ENCODE data around the gene XPNPEP2. TPM values are rescaled to one million over a fixed set of nuclear protein-coding genes. Genes with fewer than 3 reads are reported as not detected.

XPNPEP2 gene
- total RNA-seq, 1 experiment from 2014 or later: not detected

DNA sequence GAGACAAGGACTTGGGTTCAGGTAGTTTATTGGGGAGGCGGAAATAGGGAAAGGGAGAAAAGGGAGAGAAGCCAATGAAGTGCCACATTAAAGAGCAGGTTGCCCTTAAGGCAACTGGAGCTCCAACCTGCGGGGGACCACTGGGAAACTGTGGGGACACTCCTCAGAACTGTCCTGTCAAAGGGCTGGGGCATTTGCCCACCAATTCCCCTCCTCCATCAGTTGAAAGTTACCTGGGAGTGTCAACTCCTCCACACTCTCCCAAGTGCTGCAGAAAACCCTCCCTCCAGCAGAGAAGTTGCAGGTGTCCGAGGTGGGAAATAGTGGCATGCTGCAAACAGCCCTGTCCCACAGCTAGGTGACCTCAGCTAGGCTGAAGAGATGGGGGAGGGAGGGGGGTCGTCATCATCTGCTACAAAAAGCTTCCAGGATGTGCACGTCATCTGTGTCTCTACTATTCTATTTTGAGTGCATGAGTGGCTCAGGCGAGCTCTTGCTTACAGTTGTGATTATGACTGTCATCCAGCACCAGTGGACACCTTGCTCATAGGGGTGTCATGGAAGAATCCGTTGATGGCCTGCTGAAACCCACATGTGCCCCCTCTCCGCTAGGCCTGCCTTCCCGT lies 41.5 kb upstream of the XPNPEP2 start:
- TF ChIP-seq POLR2AphosphoS5 (IDR thresholded peaks at IDR 0.05; ENCODE audit: low read depth, low read length): no peak
- no peak for TF ChIP-seq SIN3A (IDR thresholded peaks at IDR 0.05; ENCODE audit: borderline replicate concordance, insufficient read depth, low read depth, low read length)
- TF ChIP-seq, protein P1, sequence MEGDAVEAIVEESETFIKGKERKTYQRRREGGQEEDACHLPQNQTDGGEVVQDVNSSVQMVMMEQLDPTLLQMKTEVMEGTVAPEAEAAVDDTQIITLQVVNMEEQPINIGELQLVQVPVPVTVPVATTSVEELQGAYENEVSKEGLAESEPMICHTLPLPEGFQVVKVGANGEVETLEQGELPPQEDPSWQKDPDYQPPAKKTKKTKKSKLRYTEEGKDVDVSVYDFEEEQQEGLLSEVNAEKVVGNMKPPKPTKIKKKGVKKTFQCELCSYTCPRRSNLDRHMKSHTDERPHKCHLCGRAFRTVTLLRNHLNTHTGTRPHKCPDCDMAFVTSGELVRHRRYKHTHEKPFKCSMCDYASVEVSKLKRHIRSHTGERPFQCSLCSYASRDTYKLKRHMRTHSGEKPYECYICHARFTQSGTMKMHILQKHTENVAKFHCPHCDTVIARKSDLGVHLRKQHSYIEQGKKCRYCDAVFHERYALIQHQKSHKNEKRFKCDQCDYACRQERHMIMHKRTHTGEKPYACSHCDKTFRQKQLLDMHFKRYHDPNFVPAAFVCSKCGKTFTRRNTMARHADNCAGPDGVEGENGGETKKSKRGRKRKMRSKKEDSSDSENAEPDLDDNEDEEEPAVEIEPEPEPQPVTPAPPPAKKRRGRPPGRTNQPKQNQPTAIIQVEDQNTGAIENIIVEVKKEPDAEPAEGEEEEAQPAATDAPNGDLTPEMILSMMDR (IDR thresholded peaks at IDR 0.05): no peak
- TF ChIP-seq TCF7L2 (IDR thresholded peaks at IDR 0.05; ENCODE audit: low read depth, low read length): no peak
- TF ChIP-seq, protein P2, sequence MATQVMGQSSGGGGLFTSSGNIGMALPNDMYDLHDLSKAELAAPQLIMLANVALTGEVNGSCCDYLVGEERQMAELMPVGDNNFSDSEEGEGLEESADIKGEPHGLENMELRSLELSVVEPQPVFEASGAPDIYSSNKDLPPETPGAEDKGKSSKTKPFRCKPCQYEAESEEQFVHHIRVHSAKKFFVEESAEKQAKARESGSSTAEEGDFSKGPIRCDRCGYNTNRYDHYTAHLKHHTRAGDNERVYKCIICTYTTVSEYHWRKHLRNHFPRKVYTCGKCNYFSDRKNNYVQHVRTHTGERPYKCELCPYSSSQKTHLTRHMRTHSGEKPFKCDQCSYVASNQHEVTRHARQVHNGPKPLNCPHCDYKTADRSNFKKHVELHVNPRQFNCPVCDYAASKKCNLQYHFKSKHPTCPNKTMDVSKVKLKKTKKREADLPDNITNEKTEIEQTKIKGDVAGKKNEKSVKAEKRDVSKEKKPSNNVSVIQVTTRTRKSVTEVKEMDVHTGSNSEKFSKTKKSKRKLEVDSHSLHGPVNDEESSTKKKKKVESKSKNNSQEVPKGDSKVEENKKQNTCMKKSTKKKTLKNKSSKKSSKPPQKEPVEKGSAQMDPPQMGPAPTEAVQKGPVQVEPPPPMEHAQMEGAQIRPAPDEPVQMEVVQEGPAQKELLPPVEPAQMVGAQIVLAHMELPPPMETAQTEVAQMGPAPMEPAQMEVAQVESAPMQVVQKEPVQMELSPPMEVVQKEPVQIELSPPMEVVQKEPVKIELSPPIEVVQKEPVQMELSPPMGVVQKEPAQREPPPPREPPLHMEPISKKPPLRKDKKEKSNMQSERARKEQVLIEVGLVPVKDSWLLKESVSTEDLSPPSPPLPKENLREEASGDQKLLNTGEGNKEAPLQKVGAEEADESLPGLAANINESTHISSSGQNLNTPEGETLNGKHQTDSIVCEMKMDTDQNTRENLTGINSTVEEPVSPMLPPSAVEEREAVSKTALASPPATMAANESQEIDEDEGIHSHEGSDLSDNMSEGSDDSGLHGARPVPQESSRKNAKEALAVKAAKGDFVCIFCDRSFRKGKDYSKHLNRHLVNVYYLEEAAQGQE (IDR thresholded peaks at IDR 0.05; ENCODE audit: insufficient read depth in 1 of 2, low read depth in 2 of 2, low read length in 1 of 2): no peak
- in situ Hi-C loops (cut with HindIII; ENCODE audit: low pct_unique_long_range_greater_than_20kb, low sequenced_read_pairs): no loop called here
- POLR2A ChIA-PET: interaction anchor here (0.5 kb wide), 1 partner anchor 167 kb away, joined by 4 read pairs; no protein-coding TSS in a partner anchor
- Histone ChIP-seq H3K27me3 (ENCODE audit: control insufficient read depth, insufficient read depth, low read length) (no peaks in the 10 kb centered on the region), H3K36me3 (ENCODE audit: control insufficient read depth, insufficient read depth, low read length) (no peaks in the 10 kb centered on the region), H3K4me3 (ENCODE audit: low read depth in 2 of 2, low read length in 2 of 2) (no peak overlapping the region), H3K9me3 (ENCODE audit: control insufficient read depth, insufficient read depth, low read depth, low read length) (no peaks in the 10 kb centered on the region), H3K4me1 (ENCODE audit: control insufficient read depth, insufficient read depth, low read length) (peaks cover 15% of the 10 kb centered on the region), H3K27ac (ENCODE audit: low read length) (peak overlapping the region; percentile 48; the same call in 1 of the 2 replicates)
- intact Hi-C loops (cut with micrococcal nuclease; ENCODE audit: unreplicated experiment): no loop called here
- ATAC-seq (no peak), DNase-seq (ENCODE audit: low read depth, low spot score) (no peak)
- CTCF ChIA-PET: no interaction called here
- no TSS peak for BruUV-seq (replicated peaks)

DNA sequence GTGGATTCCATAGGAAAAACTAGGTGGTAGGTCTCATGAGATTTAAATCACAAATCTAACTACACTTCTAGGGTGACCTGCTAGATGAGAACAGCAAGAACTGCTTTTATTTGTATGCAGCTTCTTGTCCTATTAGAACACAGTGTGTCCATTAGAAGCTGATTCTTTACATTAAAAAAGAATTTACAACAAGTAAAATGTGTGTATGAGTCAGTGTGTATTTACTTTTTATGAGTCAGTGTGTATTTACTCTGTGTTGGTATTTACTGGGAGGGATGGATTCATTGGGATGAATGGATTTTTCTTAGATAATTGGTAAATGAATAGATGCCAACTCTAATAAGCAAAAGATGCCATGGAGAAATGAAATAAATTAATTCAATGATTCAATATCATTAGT lies 40.6 kb upstream of the XPNPEP2 start:
- Histone ChIP-seq H3K27ac (ENCODE audit: low read length) (peak overlapping the region; percentile 51), H3K27me3 (ENCODE audit: control insufficient read depth, insufficient read depth, low read length) (no peaks in the 10 kb centered on the region), H3K36me3 (ENCODE audit: control insufficient read depth, insufficient read depth, low read length) (no peaks in the 10 kb centered on the region), H3K4me3 (ENCODE audit: low read depth in 2 of 2, low read length in 2 of 2) (no peak overlapping the region), H3K4me1 (ENCODE audit: control insufficient read depth, insufficient read depth, low read length) (peaks cover 15% of the 10 kb centered on the region), H3K9me3 (ENCODE audit: control insufficient read depth, insufficient read depth, low read depth, low read length) (no peaks in the 10 kb centered on the region)
- peak; percentile 83 for ATAC-seq
- intact Hi-C loops (cut with micrococcal nuclease; ENCODE audit: unreplicated experiment) (no loop called here), in situ Hi-C loops (cut with HindIII; ENCODE audit: low pct_unique_long_range_greater_than_20kb, low sequenced_read_pairs) (no loop called here)
- TF ChIP-seq, protein P2 (IDR thresholded peaks at IDR 0.05; ENCODE audit: insufficient read depth in 1 of 2, low read depth in 2 of 2, low read length in 1 of 2): no peak
- 0 out of 2 replicates have a peak, but pooled peaks have one; percentile 51 for TF ChIP-seq TCF7L2 (IDR thresholded peaks at IDR 0.05; ENCODE audit: low read depth, low read length)
- peak; percentile 69; the same call in 1 of the 2 replicates for TF ChIP-seq POLR2AphosphoS5 (IDR thresholded peaks at IDR 0.05; ENCODE audit: low read depth, low read length)
- ChIA-PET CTCF (no interaction called here), POLR2A (no interaction called here)
- no TSS peak for BruUV-seq (replicated peaks)
- no peak for DNase-seq (ENCODE audit: low read depth, low spot score)
